ENCODE results near the gene MUC22. TPM values are rescaled to one million over a fixed set of nuclear protein-coding genes. Genes with fewer than 3 reads are reported as not detected.

Gene MUC22
- total and polyA plus RNA-seq, 4 donors, result 0.02 to 0.11 (median 0.05) TPM

DNA sequence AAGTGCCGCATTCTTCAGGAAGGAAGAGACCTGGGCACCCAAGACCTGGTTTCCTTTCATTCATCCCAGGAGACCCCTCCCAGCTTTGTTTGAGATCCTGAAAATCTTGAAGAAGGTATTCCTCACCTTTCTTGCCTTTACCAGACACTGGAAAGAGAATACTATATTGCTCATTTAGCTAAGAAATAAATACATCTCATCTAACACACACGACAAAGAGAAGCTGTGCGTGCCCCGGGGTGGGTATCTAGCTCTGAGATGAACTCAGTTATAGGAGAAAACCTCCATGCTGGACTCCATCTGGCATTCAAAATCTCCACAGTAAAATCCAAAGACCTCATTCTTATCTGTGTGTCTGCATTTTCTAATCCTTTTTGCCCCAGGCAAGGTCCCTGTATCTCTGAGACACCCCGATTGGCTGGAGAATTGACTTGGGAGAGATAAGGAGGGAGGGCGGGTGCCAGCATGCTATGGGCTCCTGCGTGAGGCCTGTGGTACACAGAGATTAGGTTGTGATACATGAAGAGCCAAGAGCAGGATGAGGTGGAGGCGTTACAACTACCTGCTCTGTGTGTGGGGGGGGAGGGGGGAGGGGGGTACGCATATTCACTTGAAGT lies 22.0 kb upstream of the MUC22 start:
- ATAC-seq (ENCODE audit: insufficient read depth, low FRiP score) (no peak), DNase-seq (no peak)
- H3K9ac ChIP-seq (ENCODE audit: insufficient read depth in 1 of 2, low read length in 2 of 2), result no peak overlapping the region
- H3K4me1 ChIP-seq (ENCODE audit: control insufficient read depth in 5 of 5, insufficient read depth in 5 of 5, low read length in 5 of 5), result peaks cover 0 to 2% (median 0%) of the 10 kb centered on the region in 5 donors
- no peaks in the 10 kb centered on the region for H3K36me3 ChIP-seq (ENCODE audit: control insufficient read depth in 4 of 4, insufficient read depth in 4 of 4, low read length in 4 of 4)
- no peak overlapping the region for H3K27ac ChIP-seq (ENCODE audit: low read depth in 1 of 2, low read length in 1 of 2)
- TF ChIP-seq CTCF (IDR thresholded peaks at IDR 0.05; ENCODE audit: control extremely low read depth, extremely low read depth), result no peak
- 91 to 94% methylated on average over 9 of the region's 9 CpGs for WGBS, 2 donors
- no peaks in the 10 kb centered on the region for H3K9me3 ChIP-seq (ENCODE audit: control insufficient read depth in 4 of 4, insufficient read depth in 3 of 4, low read length in 3 of 4)
- H3K4me3 ChIP-seq, result no peak overlapping the region
- no peaks in the 10 kb centered on the region for H3K27me3 ChIP-seq (ENCODE audit: control insufficient read depth in 3 of 3, insufficient read depth in 3 of 3, low read length in 2 of 3)

DNA sequence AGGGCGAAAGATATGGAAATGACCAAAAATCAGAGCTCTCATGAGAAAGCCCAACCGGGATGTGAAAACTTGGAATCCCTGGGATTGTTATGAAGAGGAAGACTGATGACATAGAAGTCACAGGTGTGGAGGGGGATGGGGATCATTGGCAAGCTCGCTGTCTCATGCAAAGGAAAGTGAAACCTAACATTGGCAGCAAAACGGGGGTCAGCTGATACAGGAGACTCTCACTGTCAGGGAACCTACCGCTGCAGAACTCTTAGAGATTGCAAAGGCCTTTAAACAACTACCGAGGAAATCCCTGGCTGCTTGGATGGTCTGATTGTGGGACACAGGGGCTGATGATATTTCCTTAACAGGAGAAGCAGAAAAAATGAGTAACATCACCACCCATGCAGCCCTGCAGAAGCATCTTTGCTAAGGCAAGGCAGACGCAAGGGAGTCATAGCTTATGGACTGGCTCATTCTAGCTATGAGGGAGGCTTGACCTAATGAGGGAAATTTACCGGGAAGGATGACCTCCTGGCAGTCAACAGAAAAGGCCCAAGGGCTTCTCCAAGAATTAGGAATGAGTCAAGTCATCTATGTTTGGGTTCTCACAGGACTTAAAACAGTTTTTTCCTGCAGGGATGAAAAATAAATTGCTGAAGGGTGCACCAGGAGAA lies 19.7 kb upstream of the MUC22 start:
- TF ChIP-seq CTCF (IDR thresholded peaks at IDR 0.05; ENCODE audit: control extremely low read depth, extremely low read depth), result no peak
- no peaks in the 10 kb centered on the region for H3K9me3 ChIP-seq (ENCODE audit: control insufficient read depth in 4 of 4, insufficient read depth in 3 of 4, low read length in 3 of 4)
- no peaks in the 10 kb centered on the region for H3K27me3 ChIP-seq (ENCODE audit: control insufficient read depth in 3 of 3, insufficient read depth in 3 of 3, low read length in 2 of 3)
- no peaks in the 10 kb centered on the region for H3K36me3 ChIP-seq (ENCODE audit: control insufficient read depth in 4 of 4, insufficient read depth in 4 of 4, low read length in 4 of 4)
- no peak for DNase-seq
- no peak overlapping the region for H3K27ac ChIP-seq (ENCODE audit: low read depth in 1 of 2, low read length in 1 of 2)
- ATAC-seq (ENCODE audit: insufficient read depth, low FRiP score), result no peak
- WGBS, 2 donors, result 67 to 68% methylated on average over 8 of the region's 8 CpGs
- no peak overlapping the region for H3K4me3 ChIP-seq
- no peak overlapping the region for H3K9ac ChIP-seq (ENCODE audit: insufficient read depth in 1 of 2, low read length in 2 of 2)
- H3K4me1 ChIP-seq (ENCODE audit: control insufficient read depth in 5 of 5, insufficient read depth in 5 of 5, low read length in 5 of 5), result peaks cover 0 to 2% (median 0%) of the 10 kb centered on the region in 5 donors

GRCh38 chr6:30991891-30992290 lies 18.4 kb upstream of the MUC22 start:
- no peak for TF ChIP-seq CTCF (IDR thresholded peaks at IDR 0.05; ENCODE audit: control extremely low read depth, extremely low read depth)
- Histone ChIP-seq H3K27me3 (ENCODE audit: control insufficient read depth in 3 of 3, insufficient read depth in 3 of 3, low read length in 2 of 3) (no peaks in the 10 kb centered on the region), H3K4me3 (no peak overlapping the region), H3K9ac (ENCODE audit: insufficient read depth in 1 of 2, low read length in 2 of 2) (no peak overlapping the region), H3K4me1 (ENCODE audit: control insufficient read depth in 5 of 5, insufficient read depth in 5 of 5, low read length in 5 of 5) (peaks cover 0 to 2% (median 0%) of the 10 kb centered on the region in 5 donors), H3K36me3 (ENCODE audit: control insufficient read depth in 4 of 4, insufficient read depth in 4 of 4, low read length in 4 of 4) (no peaks in the 10 kb centered on the region), H3K27ac (ENCODE audit: low read depth in 1 of 2, low read length in 1 of 2) (no peak overlapping the region), H3K9me3 (ENCODE audit: control insufficient read depth in 4 of 4, insufficient read depth in 3 of 4, low read length in 3 of 4) (no peaks in the 10 kb centered on the region)
- ATAC-seq (ENCODE audit: insufficient read depth, low FRiP score), result no peak
- DNase-seq, result no peak
- 84 to 85% methylated on average over 2 of the region's 2 CpGs for WGBS, 2 donors

Data from lung (tissue), 12 donors.